Measurements from ENCODE around the gene TSHZ2.
A peak's percentile ranks its signal among the peaks of the same experiment; 100 is the strongest.
"Not testable (repeated sequence)": the region's sequence is repeated elsewhere in the genome, so short reads cannot be mapped to it uniquely, and the experiment has no call there.

Gene TSHZ2

GRCh38 chr20:53408691-53409446 lies 436.7 kb downstream of the TSHZ2 start:
- no peak for TF ChIP-seq CTCF (IDR thresholded peaks at IDR 0.05; ENCODE audit: low read depth, low read length)
- DNase-seq (ENCODE audit: extremely low read depth, low read depth), result peak; percentile 64

GRCh38 chr20:53409447-53409717 lies 437.2 kb downstream of the TSHZ2 start:
- DNase-seq (ENCODE audit: extremely low read depth, low read depth), result no peak
- TF ChIP-seq CTCF (IDR thresholded peaks at IDR 0.05; ENCODE audit: low read depth, low read length), result no peak

- TF ChIP-seq CTCF (IDR thresholded peaks at IDR 0.05; ENCODE audit: low read depth, low read length), result no peak
- DNase-seq (ENCODE audit: extremely low read depth, low read depth), result no peak
Measured at GRCh38 chr20:53411129-53411528, 439.0 kb downstream of the TSHZ2 start.

- DNase-seq (ENCODE audit: extremely low read depth, low read depth), result no peak
- TF ChIP-seq CTCF (IDR thresholded peaks at IDR 0.05; ENCODE audit: low read depth, low read length), result no peak
Measured at GRCh38 chr20:53411891-53412290, 439.7 kb downstream of the TSHZ2 start.

GRCh38 chr20:53412577-53413185 lies 440.5 kb downstream of the TSHZ2 start:
- no peak for TF ChIP-seq CTCF (IDR thresholded peaks at IDR 0.05; ENCODE audit: low read depth, low read length)
- DNase-seq (ENCODE audit: extremely low read depth, low read depth), result no peak

- no peak for TF ChIP-seq CTCF (IDR thresholded peaks at IDR 0.05; ENCODE audit: low read depth, low read length)
- DNase-seq (ENCODE audit: extremely low read depth, low read depth), result no peak
Measured at GRCh38 chr20:53413186-53413631, 441.1 kb downstream of the TSHZ2 start.

- DNase-seq (ENCODE audit: extremely low read depth, low read depth), result not testable (repeated sequence)
Measured at GRCh38 chr20:53413845-53414244, 441.7 kb downstream of the TSHZ2 start.
